Heart right ventricle (tissue), 16 donors: ENCODE data around the gene PCNA. TPM values are rescaled to one million over a fixed set of nuclear protein-coding genes. Genes with fewer than 3 reads are reported as not detected.
A peak's percentile ranks its signal among the peaks of the same experiment; 100 is the strongest.

Source experiments
- ATAC-seq, 8 donors: fragments of 200-7000 bp; cut with Tn5 transposase; one replicate each; pipeline ENCODE4 v1.9.1; 2020; ENCODE audit warnings: mild to moderate bottlenecking in 8 of 8, moderate library complexity in 8 of 8, moderate number of reproducible peaks in 1 of 8
- DNase-seq, 2 donors: peaks; one replicate each; pipeline ENCODE4 v3.0.0-alpha.2; 2020
- H3K27ac ChIP-seq, 10 donors: fragments of 200-600 bp; sonication (generic) in 2 of 10; one replicate each; pipeline versions ENCODE4 v1.5.0 to v1.8.0; 2020 to 2022; ENCODE audit warnings: mild to moderate bottlenecking in 3 of 10
- H3K27me3 ChIP-seq, 7 donors: fragments of 200-600 bp; one replicate each; pipeline ENCODE4 v1.8.0; 2021 to 2022; ENCODE audit warnings: mild to moderate bottlenecking in 2 of 7
- H3K36me3 ChIP-seq, 9 donors: fragments of 200-600 bp; sonication (generic) in 1 of 9; one replicate each; pipeline versions ENCODE4 v1.5.0 to v1.8.0; 2020 to 2022; ENCODE audit warnings: mild to moderate bottlenecking in 2 of 9
- H3K4me1 ChIP-seq, 9 donors: fragments of 200-600 bp; sonication (generic) in 1 of 9; one replicate each; pipeline versions ENCODE4 v1.5.0 to v1.8.0; 2020 to 2022; ENCODE audit warnings: mild to moderate bottlenecking in 4 of 9
- H3K4me3 ChIP-seq, 10 donors: fragments of 200-600 bp; sonication (generic) in 2 of 10; one replicate each; pipeline versions ENCODE4 v1.5.0 to v1.8.0; 2020 to 2022; ENCODE audit warnings: mild to moderate bottlenecking in 7 of 10, moderate library complexity in 2 of 10
- H3K9me3 ChIP-seq, 11 donors: fragments of 200-600 bp in 10 of 11; sonication (generic) in 2 of 11; one replicate each; pipeline versions ENCODE4 v1.5.0 to v1.8.0; 2013 to 2022; ENCODE audit warnings: mild to moderate bottlenecking in 2 of 11, control low read depth in 1 of 11, moderate library complexity in 1 of 11
- WGBS, 2 donors: extraction: QIAGEN DNeasy Blood & Tissue Kit; methylation state at CpG; one replicate each; pipeline ENCODE4 v1.1.7; 2013; ENCODE audit warnings: inconsistent platforms in 1 of 2; 5-methylcytosine and 5-hydroxymethylcytosine counted together
- intact Hi-C, 10 donors: fragments of 100-400 bp; cut with DNase I; formaldehyde crosslinking; loops; one replicate each; pipeline versions ENCODE4 v1.11.1 to v1.14.2; 2022
- polyA plus RNA-seq, 2 donors: library from polyadenylated mRNA; stranded (reverse); fragments of 200-250 nt; gene quantifications; one replicate each; pipeline ENCODE4 v1.2.3, GENCODE V29; 2013
- total RNA-seq, 10 donors: library from RNA; stranded (reverse); fragmentation: NEBNext Ultra II Directional in 3 of 10; extraction: Animal tissue kit (Norgen Biotek cat#: 25700) in 3 of 10; gene quantifications; one replicate each; pipeline versions ENCODE4 v1.2.1 to v1.2.4, GENCODE V29; 2021 to 2023
- TF ChIP-seq, protein P1 (sequence below), 9 donors: fragments of 200-600 bp; sonication (generic) in 2 of 9; IDR thresholded peaks; one replicate each; pipeline versions ENCODE4 v1.5.0 to v1.8.0; 2021 to 2022; ENCODE audit warnings: antibody characterized with exemption in 9 of 9, mild to moderate bottlenecking in 5 of 9, moderate library complexity in 1 of 9
- donor health status: Arrhythmogenic right ventricular cardiomyopathy.
- donor health status: ischemic (EF 13 %, LVEDD 7.1; RV severe dilation, severe dysfunction).
- donor health status: healthy with polysubstance abuse.
- donor health status: DM: no; HTN: yes; CAD: no.
- donor health status: DM: no; HTN: no; CAD: no.
- donor health status: ischemic (EF 25% LVEDD 6.9; RV normal size, moderate dysfunction).
- donor health status: ischemic (EF 25% LVEDD 5.7; RV mildly dilated, moderate dysfunction).
- donor health status: healthy.
- donor health status: DM: yes; HTN: yes; CAD: no.
- donor health status: Ischemic cardiomyopathy.
- donor health status: ischemic (EF 35%, LVEDD 5.7; RV mildly dilated, moderate dysfunction).
- donor health status: nonischemic (EF 11% LVEDD 7.7; RV severe dilation, severe dysfunction).
- donor health status: DM: yes; HTN: yes; CAD: no.
- donor health status: PGD.
- donor health status: ischemic (EF 29% LVEDD 5.4; RV normal size, mild dysfunction).
- donor health status: nonischemic (EF 23%, LVEDD 6.1; RV moderate dilation, normal function).

The PCNA gene
- total and polyA plus RNA-seq, 12 donors = 11.6 to 39.1 (median 21.4) TPM

DNA sequence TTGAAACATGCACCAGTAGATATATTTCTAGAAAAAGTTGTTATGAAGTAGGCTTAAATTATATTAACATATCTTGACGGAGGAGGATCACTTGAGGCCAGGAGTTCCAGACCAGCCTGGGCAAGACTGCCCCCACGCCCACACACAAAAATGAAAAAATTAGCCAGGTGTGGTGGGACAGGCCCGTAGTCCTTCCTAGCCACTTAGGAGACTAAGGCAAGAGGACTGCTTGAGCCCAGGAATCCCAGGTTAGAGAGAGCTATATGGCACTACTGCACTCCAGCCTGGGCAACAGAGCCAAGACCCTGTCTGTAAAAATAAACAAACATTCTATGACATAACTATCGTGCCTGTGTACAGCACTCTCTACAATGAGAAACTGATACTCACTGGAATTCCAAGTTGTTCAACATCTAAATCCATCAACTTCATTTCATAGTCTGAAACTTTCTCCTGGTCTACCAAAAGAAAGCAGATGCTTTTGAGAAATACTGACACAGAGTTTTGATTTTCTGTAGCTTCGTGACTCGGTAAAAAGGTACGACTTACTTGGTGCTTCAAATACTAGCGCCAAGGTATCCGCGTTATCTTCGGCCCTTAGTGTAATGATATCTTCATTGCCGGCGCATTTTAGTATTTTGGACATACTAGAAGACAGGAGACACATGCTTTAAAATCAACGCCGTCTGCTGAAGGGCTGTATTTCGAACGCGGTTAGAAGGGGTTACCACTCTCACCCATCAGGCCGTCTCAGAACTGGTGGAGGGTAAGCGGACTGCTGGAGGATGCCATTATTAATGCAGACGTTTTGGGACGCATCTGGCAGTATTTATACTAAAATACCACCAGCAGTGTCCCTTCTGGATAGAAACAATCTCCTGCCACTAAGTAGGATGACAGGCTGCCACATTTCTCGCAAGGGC, 1.3 kb downstream of the PCNA start:
- TF ChIP-seq, protein P1, sequence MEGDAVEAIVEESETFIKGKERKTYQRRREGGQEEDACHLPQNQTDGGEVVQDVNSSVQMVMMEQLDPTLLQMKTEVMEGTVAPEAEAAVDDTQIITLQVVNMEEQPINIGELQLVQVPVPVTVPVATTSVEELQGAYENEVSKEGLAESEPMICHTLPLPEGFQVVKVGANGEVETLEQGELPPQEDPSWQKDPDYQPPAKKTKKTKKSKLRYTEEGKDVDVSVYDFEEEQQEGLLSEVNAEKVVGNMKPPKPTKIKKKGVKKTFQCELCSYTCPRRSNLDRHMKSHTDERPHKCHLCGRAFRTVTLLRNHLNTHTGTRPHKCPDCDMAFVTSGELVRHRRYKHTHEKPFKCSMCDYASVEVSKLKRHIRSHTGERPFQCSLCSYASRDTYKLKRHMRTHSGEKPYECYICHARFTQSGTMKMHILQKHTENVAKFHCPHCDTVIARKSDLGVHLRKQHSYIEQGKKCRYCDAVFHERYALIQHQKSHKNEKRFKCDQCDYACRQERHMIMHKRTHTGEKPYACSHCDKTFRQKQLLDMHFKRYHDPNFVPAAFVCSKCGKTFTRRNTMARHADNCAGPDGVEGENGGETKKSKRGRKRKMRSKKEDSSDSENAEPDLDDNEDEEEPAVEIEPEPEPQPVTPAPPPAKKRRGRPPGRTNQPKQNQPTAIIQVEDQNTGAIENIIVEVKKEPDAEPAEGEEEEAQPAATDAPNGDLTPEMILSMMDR (IDR thresholded peaks at IDR 0.05) = no peak
- intact Hi-C loops = loop anchor here in 1 of 10 donors (1.0 kb wide), 1 partner anchor 26 kb away; no protein-coding TSS in a partner anchor
- peak overlapping the region in 2 of 10 donors; percentile 85 to 90 for H3K27ac ChIP-seq
- H3K4me1 ChIP-seq = peaks cover 5 to 45% (median 21%) of the 10 kb centered on the region in 9 donors
- ATAC-seq = no peak
- peak overlapping the region; percentile 48 to 92 (median 74) for H3K4me3 ChIP-seq
- DNase-seq = no peak
- no peaks in the 10 kb centered on the region for H3K27me3 ChIP-seq
- H3K9me3 ChIP-seq = no peaks in the 10 kb centered on the region
- peaks cover 0 to 47% (median 25%) of the 10 kb centered on the region in 9 donors for H3K36me3 ChIP-seq
- WGBS, 2 donors = 12% methylated on average over 23 of the region's 23 CpGs

GRCh38 chr20:5116875-5117274, 2.9 kb downstream of the PCNA start:
- DNase-seq (no peak), ATAC-seq (no peak)
- Histone ChIP-seq H3K27ac (no peak overlapping the region), H3K4me3 (no peak overlapping the region), H3K36me3 (peaks cover 0 to 47% (median 25%) of the 10 kb centered on the region in 9 donors), H3K4me1 (peaks cover 6 to 43% (median 24%) of the 10 kb centered on the region in 9 donors), H3K9me3 (no peaks in the 10 kb centered on the region), H3K27me3 (no peaks in the 10 kb centered on the region)
- intact Hi-C loops = no loop called here
- 50 to 82% methylated on average over 3 of the region's 3 CpGs for WGBS, 2 donors
- TF ChIP-seq, protein P1 (IDR thresholded peaks at IDR 0.05) = no peak

- Histone ChIP-seq H3K36me3 (peaks cover 0 to 65% (median 33%) of the 10 kb centered on the region in 9 donors), H3K4me1 (peaks cover 8 to 41% (median 23%) of the 10 kb centered on the region in 9 donors), H3K4me3 (no peak overlapping the region), H3K27me3 (no peaks in the 10 kb centered on the region), H3K9me3 (no peaks in the 10 kb centered on the region), H3K27ac (no peak overlapping the region)
- 23 to 76% methylated on average over 3 of the region's 3 CpGs for WGBS, 2 donors
- intact Hi-C loops = no loop called here
- ATAC-seq (no peak), DNase-seq (no peak)
- TF ChIP-seq, protein P1 (IDR thresholded peaks at IDR 0.05) = no peak
Observed at GRCh38 chr20:5114403-5114802, 5.4 kb downstream of the PCNA start.

- TF ChIP-seq, protein P1 (IDR thresholded peaks at IDR 0.05) = no peak
- intact Hi-C loops = no loop called here
- H3K4me1 ChIP-seq = peaks cover 6 to 36% (median 19%) of the 10 kb centered on the region in 9 donors
- 23 to 36% methylated on average over 3 of the region's 3 CpGs for WGBS, 2 donors
- ATAC-seq = no peak
- DNase-seq = no peak
- no peaks in the 10 kb centered on the region for H3K9me3 ChIP-seq
- no peaks in the 10 kb centered on the region for H3K27me3 ChIP-seq
- H3K4me3 ChIP-seq = peak overlapping the region; percentile 67 to 98 (median 90)
- peaks cover 0 to 73% (median 38%) of the 10 kb centered on the region in 9 donors for H3K36me3 ChIP-seq
- peak overlapping the region; percentile 87 to 98 (median 95) for H3K27ac ChIP-seq
Observed at GRCh38 chr20:5113615-5113986, 6.2 kb downstream of the PCNA start.
